ENCODE measurements around the gene EOGT.

GRCh38 chr3:68985146-68985790, 28.2 kb downstream of the EOGT start:
- no peak for TF ChIP-seq POLR2A (IDR thresholded peaks at IDR 0.05; ENCODE audit: low read length)
- TF ChIP-seq GATA1 (IDR thresholded peaks at IDR 0.05; ENCODE audit: low read depth, low read length): no peak
